ENCODE data around the gene AFF3. TPM values are rescaled to one million over a fixed set of nuclear protein-coding genes. Genes with fewer than 3 reads are reported as not detected.
"Not testable (repeated sequence)": the region's sequence is repeated elsewhere in the genome, so short reads cannot be mapped to it uniquely, and the experiment has no call there.

Gene AFF3
- total RNA-seq, 1 donor: 23.2 TPM

- no peak for DNase-seq (ENCODE audit: low read depth in 2 of 3, low spot score in 2 of 3)
Observed at GRCh38 chr2:99776206-99776905, 366.0 kb downstream of the AFF3 start.

DNA sequence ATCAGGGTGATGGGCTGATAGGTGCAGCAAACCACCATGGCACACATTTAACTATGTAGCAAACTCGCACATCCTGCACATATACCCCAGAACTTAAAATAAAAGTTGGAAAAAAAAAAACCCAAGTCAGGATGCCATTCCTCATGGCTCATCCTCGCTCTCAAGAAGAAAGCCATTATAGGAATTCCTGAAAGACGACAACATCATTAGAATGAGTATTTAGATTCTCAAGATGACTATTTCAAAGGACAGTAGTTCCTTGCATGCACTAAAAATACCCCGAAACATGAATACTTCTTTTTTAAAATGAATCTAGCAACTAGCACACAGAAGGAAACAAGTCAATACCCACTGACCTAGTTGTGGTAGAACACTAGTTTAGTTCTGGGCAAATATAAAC lies 366.8 kb downstream of the AFF3 start:
- DNase-seq (ENCODE audit: low read depth in 2 of 3, low spot score in 2 of 3): no peak

DNA sequence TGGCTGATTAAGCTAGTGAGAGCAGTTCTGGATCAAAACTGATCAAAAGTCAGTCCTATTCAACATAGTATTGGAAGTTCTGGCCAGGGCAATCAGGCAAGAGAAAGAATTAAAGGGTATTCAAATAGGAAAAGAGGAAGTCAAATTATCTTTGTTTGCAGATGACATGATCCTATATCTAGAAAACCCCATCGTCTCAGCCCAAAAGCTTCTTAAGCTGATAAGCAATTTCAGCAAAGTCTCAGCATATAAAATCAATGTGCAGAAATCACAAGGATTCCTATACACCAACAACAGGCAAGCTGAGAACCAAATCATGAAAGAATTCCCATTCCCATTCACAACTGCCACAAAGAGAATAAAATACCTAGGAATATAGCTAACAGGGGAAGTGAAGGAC lies 368.7 kb downstream of the AFF3 start:
- peak in 1 of 3 donors; percentile 29 for DNase-seq (ENCODE audit: low read depth in 2 of 3, low spot score in 2 of 3)

- DNase-seq (ENCODE audit: low read depth in 2 of 3, low spot score in 2 of 3): peak in 2 of 3 donors; percentile 63 to 81
Observed at GRCh38 chr2:99772591-99773331, 369.6 kb downstream of the AFF3 start.

GRCh38 chr2:99771681-99772333 lies 370.6 kb downstream of the AFF3 start:
- peak in 2 of 3 donors; percentile 26 to 60 for DNase-seq (ENCODE audit: low read depth in 2 of 3, low spot score in 2 of 3)

DNA sequence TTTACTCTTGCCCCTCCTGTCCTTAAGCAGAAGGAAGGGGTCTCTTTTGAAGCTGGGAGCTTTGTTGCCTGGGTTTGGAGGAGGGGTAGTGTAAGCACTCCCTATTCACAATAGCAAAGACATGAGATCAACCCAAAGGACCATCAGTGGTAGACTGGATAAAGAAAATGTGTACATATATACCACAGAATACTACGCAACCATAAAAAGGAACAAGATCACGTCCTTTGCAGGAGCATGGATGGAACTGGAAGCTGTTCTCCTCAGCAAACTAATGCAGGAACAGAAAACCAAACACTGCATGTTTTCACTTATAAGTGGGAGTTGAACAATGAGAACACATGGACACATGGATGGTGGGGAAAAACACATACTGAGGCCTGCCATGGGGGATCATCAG lies 371.5 kb downstream of the AFF3 start:
- no peak for DNase-seq (ENCODE audit: low read depth in 2 of 3, low spot score in 2 of 3)

DNA sequence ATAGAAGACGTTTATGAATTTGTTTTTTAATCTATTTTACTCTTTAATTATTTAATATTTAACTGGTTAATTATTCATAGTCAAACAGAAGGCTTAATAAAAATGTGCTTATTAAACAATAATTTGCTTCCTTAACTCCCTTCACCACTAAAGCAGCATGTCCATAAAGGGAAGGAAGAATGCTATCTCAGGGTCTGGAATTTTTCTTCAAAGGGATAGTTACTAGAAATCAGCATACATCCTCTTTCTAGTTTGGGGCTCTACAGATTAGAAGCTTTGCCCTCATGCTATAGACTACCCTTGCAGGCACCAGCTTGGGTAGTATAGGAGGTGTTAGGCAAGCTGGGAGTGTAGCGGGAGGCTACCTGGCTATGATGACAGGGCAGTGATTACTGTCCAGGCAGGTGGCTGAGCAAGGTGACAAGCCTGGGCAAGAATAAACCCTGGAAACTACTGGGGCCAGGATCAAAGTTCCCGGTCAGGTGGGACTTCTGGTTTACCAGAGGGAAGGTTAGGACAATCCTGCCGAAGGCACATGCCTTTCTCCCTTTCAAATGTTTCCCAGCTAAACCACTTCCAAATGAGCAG lies 376.6 kb downstream of the AFF3 start:
- no peak for DNase-seq (ENCODE audit: low read depth in 2 of 3, low spot score in 2 of 3)

DNA sequence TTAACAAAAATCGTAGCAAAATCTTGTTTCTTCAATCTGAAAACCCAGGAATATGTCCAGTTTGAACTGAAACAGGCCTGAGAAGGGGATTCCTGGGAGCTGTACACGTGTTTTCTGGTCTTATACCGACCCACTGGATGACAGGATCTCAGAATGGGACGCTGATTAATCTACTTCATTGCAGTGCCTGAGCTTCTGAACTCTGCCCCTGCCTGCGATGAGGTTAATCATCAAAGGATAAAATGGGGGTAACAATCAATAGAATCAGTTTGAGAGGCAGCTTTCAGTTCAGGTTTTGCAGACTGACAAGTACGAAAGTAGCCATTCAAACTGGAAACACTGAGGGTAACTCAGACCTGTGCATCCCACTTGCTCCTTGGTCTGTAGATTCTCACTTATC lies 378.6 kb downstream of the AFF3 start:
- DNase-seq (ENCODE audit: low read depth in 2 of 3, low spot score in 2 of 3): no peak

DNA sequence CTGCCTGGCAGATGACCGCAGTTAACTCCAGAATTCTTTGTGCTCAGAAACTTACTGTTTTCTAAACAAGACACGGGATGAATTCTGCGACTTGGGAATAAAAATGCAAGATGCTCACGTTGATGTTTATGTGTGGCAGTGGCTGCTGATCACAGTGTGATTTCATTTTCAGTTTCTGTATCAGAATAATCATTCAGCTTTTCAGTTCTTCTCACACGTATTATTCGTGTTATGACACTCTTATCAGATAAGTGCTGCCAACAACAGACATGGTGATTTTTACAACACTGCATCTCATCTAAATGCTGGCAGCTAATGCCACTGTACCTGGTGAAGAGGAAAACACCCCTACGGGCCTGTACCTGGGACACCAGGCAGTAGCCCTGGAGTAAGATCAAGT lies 379.7 kb downstream of the AFF3 start:
- DNase-seq (ENCODE audit: low read depth in 2 of 3, low spot score in 2 of 3): no peak

DNA sequence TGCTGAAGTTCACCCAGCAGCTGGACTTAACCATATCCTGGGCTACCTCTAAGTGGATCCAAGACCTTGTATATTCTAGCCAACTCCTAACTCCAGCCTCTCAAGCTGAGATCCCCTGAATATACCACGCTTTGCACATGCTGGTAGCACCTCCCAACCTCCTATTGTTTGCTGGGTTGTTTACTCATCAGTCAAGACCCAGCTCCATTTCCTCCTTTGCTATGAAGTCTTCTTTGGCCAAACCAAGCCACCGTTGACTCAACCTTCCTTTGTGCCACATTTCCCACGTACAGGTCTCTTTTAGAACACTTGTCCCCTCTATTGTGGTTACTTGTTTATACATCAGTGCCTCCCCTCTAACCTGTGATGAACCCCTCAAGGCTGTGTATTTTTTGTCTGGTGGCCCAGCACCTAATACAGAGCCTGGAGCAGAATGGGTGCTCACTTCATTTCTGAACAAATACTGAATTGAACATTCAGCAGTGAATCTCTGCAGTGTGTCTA lies 384.7 kb downstream of the AFF3 start:
- no peak for DNase-seq (ENCODE audit: low read depth in 2 of 3, low spot score in 2 of 3)

DNA sequence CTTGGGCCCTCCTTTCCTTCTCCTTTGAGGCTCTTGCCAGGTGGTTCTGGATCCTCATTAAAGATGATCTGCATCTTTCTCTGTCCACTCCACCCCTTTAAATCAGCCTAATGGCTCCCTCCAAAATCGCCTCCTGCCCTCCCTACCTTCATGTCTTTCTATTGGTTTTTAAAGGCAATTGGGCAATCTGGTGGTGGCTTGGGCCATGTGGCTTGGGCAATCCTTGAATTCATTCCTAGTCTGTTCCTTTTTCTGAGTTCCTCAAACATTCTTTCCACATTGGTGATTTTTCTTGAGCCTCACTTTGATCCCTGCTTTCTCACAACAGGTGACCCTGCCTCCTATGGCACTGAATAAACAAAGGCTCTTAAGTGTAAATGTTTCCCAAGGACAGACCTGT lies 386.3 kb downstream of the AFF3 start:
- DNase-seq (ENCODE audit: low read depth in 2 of 3, low spot score in 2 of 3): no peak

GRCh38 chr2:99754210-99754609 lies 388.2 kb downstream of the AFF3 start:
- no peak for DNase-seq (ENCODE audit: low read depth in 2 of 3, low spot score in 2 of 3)

DNA sequence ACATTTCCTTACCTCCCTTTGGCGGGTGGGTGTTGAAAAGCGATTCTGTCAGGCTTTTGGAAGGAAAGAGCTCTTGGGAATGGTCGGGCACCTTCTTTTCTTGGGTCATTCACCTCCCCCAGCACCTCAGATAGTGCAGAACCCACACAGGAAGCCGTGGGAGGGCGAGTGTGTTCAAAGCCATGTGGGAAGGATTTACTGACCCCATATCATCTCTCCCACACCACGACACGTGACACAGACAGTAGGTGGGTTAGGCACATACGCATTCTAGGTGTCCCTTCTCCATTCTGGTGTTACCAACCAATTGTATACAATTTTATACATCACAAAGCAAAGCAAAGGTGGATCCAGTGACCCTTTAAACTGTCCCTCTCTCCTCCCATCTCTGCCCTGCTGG lies 388.9 kb downstream of the AFF3 start:
- no peak for DNase-seq (ENCODE audit: low read depth in 2 of 3, low spot score in 2 of 3)

DNA sequence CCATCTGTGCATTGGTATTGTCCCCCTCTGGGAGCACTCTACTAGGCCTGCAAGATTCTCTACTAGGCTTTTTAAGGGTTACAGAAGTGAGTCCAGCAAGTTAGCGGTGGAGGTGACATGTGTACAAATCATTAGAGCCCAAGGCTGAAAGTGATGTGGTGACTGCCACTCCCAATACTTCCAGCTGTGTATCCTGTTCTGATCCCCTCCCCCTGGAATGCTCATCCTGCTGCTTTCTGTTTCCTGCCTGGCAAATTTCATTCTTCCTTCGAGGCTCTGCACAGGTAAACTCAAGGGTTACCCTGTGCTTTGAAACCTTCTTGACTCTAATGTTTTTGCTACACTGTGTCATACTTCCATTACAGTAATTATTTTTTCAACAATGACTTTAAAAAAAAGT lies 394.0 kb downstream of the AFF3 start:
- DNase-seq (ENCODE audit: low read depth in 2 of 3, low spot score in 2 of 3): no peak

GRCh38 chr2:99747842-99748241 lies 394.5 kb downstream of the AFF3 start:
- DNase-seq (ENCODE audit: low read depth in 2 of 3, low spot score in 2 of 3): no peak

- no peak for DNase-seq (ENCODE audit: low read depth in 2 of 3, low spot score in 2 of 3)
Observed at GRCh38 chr2:99743146-99743545, 399.2 kb downstream of the AFF3 start.

GRCh38 chr2:99737537-99737936 lies 404.9 kb downstream of the AFF3 start:
- DNase-seq (ENCODE audit: low read depth in 2 of 3, low spot score in 2 of 3): no peak

- no peak for DNase-seq (ENCODE audit: low read depth in 2 of 3, low spot score in 2 of 3)
Observed at GRCh38 chr2:99735753-99736152, 406.6 kb downstream of the AFF3 start.

- not testable (repeated sequence) for DNase-seq (ENCODE audit: low read depth in 2 of 3, low spot score in 2 of 3)
Observed at GRCh38 chr2:99735314-99735713, 407.1 kb downstream of the AFF3 start.

GRCh38 chr2:99734236-99734635 lies 408.2 kb downstream of the AFF3 start:
- DNase-seq (ENCODE audit: low read depth in 2 of 3, low spot score in 2 of 3): no peak

Measured in hematopoietic multipotent progenitor cell (in vitro differentiated cells).